Muscle layer of duodenum (tissue), 2 donors: Measurements from ENCODE around the gene TRIM3.

Experiments
- H3K27ac ChIP-seq: one replicate; pipeline ENCODE4 v1.7.0; 2013; ENCODE audit warnings: mild to moderate bottlenecking, low read length
- H3K27me3 ChIP-seq: one replicate; pipeline ENCODE4 v1.7.0; 2013; ENCODE audit warnings: low read depth, mild to moderate bottlenecking, control low read depth, low read length
- H3K36me3 ChIP-seq, 2 donors: one replicate each; pipeline ENCODE4 v1.7.0; 2013; ENCODE audit warnings: low read length in 2 of 2, control low read depth in 1 of 2, mild to moderate bottlenecking in 1 of 2; ENCODE audit not compliant: insufficient read depth in 2 of 2, control insufficient read depth in 1 of 2
- H3K4me1 ChIP-seq, 2 donors: one replicate each; pipeline ENCODE4 v1.7.0; 2013; ENCODE audit warnings: low read length in 2 of 2, mild to moderate bottlenecking in 2 of 2, control low read depth in 1 of 2, moderate library complexity in 1 of 2; ENCODE audit not compliant: insufficient read depth in 2 of 2, control insufficient read depth in 1 of 2
- H3K4me3 ChIP-seq, 2 donors: one replicate each; pipeline ENCODE4 v1.7.0; 2013; ENCODE audit warnings: low read length in 2 of 2, low read depth in 1 of 2, mild to moderate bottlenecking in 1 of 2
- H3K9me3 ChIP-seq, 2 donors: one replicate each; pipeline ENCODE4 v1.7.0; 2013; ENCODE audit warnings: low read length in 2 of 2, control low read depth in 1 of 2, mild to moderate bottlenecking in 1 of 2; ENCODE audit not compliant: control insufficient read depth in 1 of 2
- donor health status: healthy.

The TRIM3 gene

GRCh38 chr11:6410695-6411430 lies 62.9 kb downstream of the TRIM3 start:
- Histone ChIP-seq H3K36me3 (peaks cover 0 to 16% of the 10 kb centered on the region in 2 donors), H3K27me3 (no peaks in the 10 kb centered on the region), H3K9me3 (no peaks in the 10 kb centered on the region), H3K4me1 (peaks cover 0 to 4% of the 10 kb centered on the region in 2 donors), H3K4me3 (no peak overlapping the region), H3K27ac (no peak overlapping the region)

DNA sequence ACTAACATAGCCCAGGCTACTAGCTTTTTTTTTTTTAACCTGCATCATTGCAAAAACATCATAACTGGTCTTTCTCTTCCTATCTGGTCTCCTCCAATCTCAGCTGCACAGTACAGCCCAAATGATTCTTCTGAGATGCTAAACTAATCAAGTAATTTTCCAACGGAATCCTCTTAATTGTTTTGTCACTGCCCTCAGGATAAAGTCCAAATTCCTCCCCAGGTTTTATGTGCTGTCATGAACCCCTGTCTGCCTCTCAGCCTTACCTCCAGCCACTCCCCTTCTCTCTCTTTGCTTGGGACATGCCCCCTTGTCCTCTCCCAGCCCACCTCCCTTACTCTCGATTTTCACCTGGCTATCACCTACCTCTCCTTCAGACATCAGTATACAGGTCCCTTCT lies 67.4 kb downstream of the TRIM3 start:
- Histone ChIP-seq H3K27me3 (no peaks in the 10 kb centered on the region), H3K27ac (no peak overlapping the region), H3K4me1 (peaks cover 0 to 12% of the 10 kb centered on the region in 2 donors), H3K9me3 (no peaks in the 10 kb centered on the region), H3K4me3 (no peak overlapping the region), H3K36me3 (peaks cover 0 to 35% of the 10 kb centered on the region in 2 donors)

DNA sequence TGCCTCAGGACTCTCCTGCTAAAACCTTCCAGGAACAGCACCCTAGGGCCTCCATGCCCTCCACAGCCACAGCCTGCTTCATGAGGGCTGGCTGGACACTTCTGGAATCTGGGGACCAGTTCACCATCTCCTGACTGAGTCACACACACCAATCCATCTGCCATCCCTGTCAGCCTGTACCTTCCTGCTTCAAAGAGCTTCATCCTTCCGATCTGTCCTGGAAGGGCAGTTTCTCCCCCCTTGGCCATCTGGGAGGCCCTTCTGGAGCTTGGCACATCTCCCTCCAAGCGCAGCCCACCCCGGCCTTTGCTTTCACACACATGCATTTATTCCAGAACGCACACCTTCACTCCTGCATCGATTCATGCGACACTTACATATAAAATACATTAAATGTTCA lies 67.9 kb downstream of the TRIM3 start:
- H3K27me3 ChIP-seq: no peaks in the 10 kb centered on the region
- H3K9me3 ChIP-seq: no peaks in the 10 kb centered on the region
- H3K4me3 ChIP-seq: no peak overlapping the region
- H3K4me1 ChIP-seq: peaks cover 0 to 12% of the 10 kb centered on the region in 2 donors
- peaks cover 0 to 36% of the 10 kb centered on the region in 2 donors for H3K36me3 ChIP-seq
- H3K27ac ChIP-seq: no peak overlapping the region

DNA sequence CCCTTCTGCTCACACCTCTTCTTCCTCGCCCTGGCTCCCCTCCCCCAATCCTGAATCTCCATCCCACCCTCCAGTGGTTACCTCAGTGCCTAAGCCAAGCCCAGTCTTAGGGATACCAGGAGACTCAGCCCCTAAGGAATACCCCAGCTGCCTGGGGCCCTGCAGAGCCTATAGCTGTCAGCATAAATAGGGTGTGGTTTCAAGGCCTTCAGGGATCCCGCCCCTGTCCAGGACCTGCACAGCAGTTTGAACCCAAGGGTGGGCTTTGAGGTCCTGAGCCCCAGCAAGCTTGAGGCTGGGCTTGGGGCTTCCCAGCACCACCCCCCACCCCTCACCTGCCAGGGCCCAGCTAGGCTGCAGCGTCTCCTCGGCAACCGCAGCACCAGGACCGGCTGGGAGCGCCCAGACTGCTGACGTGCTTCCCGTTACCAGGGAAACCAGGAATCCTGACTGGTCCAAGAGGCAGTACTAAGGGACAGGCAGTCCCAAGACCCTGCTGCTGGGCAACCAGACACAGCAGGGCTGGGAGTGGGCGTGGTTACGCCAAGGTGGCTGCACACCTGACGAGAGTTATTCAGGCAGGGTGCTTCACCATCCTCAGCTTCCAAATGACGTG lies 68.6 kb downstream of the TRIM3 start:
- Histone ChIP-seq H3K36me3 (peaks cover 0 to 36% of the 10 kb centered on the region in 2 donors), H3K27ac (no peak overlapping the region), H3K9me3 (no peaks in the 10 kb centered on the region), H3K27me3 (no peaks in the 10 kb centered on the region), H3K4me3 (no peak overlapping the region), H3K4me1 (peaks cover 0 to 12% of the 10 kb centered on the region in 2 donors)

DNA sequence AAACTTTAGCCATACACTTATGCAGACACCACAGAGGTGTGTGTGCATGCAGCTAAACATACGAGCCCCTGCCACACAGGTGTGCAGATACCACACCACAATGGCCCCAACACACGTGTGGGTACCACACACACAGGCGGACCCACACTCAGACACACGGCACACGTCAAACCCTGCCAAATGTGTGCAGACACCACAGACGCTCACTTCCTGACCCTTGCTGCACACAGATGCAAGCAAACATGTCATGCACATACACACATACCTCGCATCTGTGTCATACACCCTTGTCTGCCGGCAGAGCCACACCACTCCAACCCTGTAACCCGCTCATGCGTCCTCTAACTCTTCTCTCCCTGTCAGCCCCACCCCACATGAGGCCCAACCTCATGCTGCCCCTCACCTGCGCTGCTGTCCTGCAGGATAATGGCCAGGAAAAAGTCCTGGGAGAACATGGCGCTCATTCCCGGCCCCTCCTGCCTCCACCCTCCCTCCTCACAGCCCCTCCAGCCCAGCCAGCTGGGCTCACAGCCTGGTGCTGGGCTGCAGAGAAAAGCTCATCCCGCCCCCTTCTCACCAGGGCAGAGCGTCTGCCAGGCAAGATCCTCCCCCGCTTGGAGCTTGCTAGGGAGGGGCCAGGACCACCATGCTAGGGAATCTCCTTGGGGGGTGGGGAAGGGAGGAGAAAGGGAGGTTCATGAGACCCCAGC lies 69.2 kb downstream of the TRIM3 start:
- peaks cover 0 to 29% of the 10 kb centered on the region in 2 donors for H3K36me3 ChIP-seq
- H3K9me3 ChIP-seq: no peaks in the 10 kb centered on the region
- no peak overlapping the region for H3K27ac ChIP-seq
- H3K27me3 ChIP-seq: no peaks in the 10 kb centered on the region
- no peak overlapping the region for H3K4me3 ChIP-seq
- peaks cover 0 to 12% of the 10 kb centered on the region in 2 donors for H3K4me1 ChIP-seq

GRCh38 chr11:6403539-6403938 lies 70.2 kb downstream of the TRIM3 start:
- Histone ChIP-seq H3K36me3 (peaks cover 0 to 29% of the 10 kb centered on the region in 2 donors), H3K4me3 (no peak overlapping the region), H3K4me1 (peaks cover 0 to 12% of the 10 kb centered on the region in 2 donors), H3K9me3 (no peaks in the 10 kb centered on the region), H3K27ac (no peak overlapping the region), H3K27me3 (no peaks in the 10 kb centered on the region)

DNA sequence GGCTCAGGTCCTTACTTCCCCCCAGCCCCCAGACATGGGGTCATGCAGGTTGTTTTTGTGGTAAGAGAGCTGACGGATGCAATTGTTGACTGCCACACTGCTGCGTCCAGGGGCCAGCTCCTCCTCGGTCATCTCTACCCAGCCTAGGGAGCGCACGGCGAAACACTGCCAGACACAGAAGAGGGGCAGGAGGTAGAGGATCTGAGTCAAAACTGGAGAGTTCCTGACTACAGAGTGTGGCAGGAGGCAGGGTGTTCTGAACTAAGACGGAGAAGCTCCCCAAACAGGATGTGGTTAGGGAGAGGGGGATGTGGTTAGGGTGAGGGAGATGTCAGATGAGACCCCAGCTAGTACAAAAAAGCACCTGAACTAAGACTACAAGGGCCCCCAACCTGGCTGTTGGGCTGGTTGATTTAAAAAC lies 71.2 kb downstream of the TRIM3 start:
- Histone ChIP-seq H3K4me1 (peaks cover 0 to 19% of the 10 kb centered on the region in 2 donors), H3K27ac (no peak overlapping the region), H3K27me3 (no peaks in the 10 kb centered on the region), H3K36me3 (peaks cover 0 to 37% of the 10 kb centered on the region in 2 donors), H3K4me3 (no peak overlapping the region), H3K9me3 (no peaks in the 10 kb centered on the region)

DNA sequence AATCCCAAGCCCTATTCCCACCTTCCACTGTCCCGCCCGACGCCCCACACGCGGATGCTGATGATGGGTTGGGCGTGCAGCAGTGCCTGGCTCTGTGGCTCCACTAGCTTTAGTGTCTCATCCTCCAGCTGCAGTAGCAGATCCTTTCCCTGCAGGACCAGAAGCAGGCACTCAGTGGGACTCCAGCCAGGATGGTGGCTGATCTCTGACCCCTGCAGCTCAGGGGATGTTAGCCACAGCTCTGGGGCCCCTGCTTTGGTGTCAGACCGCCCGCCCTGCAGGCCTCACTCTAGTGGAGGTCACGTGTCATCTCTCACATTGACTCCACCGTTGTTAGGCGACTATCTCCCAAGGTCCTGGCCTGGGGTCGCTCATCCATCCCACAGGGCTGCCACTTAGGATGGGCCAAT lies 71.7 kb downstream of the TRIM3 start:
- no peaks in the 10 kb centered on the region for H3K27me3 ChIP-seq
- no peak overlapping the region for H3K4me3 ChIP-seq
- H3K9me3 ChIP-seq: no peaks in the 10 kb centered on the region
- peaks cover 0 to 37% of the 10 kb centered on the region in 2 donors for H3K36me3 ChIP-seq
- H3K27ac ChIP-seq: no peak overlapping the region
- H3K4me1 ChIP-seq: peaks cover 0 to 24% of the 10 kb centered on the region in 2 donors

- peaks cover 0 to 37% of the 10 kb centered on the region in 2 donors for H3K36me3 ChIP-seq
- no peak overlapping the region for H3K27ac ChIP-seq
- H3K4me1 ChIP-seq: peaks cover 0 to 25% of the 10 kb centered on the region in 2 donors
- no peaks in the 10 kb centered on the region for H3K27me3 ChIP-seq
- no peaks in the 10 kb centered on the region for H3K9me3 ChIP-seq
- H3K4me3 ChIP-seq: no peak overlapping the region
Measured at GRCh38 chr11:6401464-6401863, 72.3 kb downstream of the TRIM3 start.

GRCh38 chr11:6400431-6401345 lies 73.1 kb downstream of the TRIM3 start:
- Histone ChIP-seq H3K4me1 (peaks cover 0 to 25% of the 10 kb centered on the region in 2 donors), H3K27ac (no peak overlapping the region), H3K36me3 (peaks cover 0 to 42% of the 10 kb centered on the region in 2 donors), H3K4me3 (no peak overlapping the region), H3K27me3 (no peaks in the 10 kb centered on the region), H3K9me3 (no peaks in the 10 kb centered on the region)
